Epithelial cell of alveolus of lung (primary cell): ENCODE measurements around the gene CHN2. TPM values are rescaled to one million over a fixed set of nuclear protein-coding genes. Genes with fewer than 3 reads are reported as not detected.

ENCODE experiments used
- total RNA-seq: library from RNA; depleted of rRNA; stranded (reverse); fragments of >200 nt; gene quantifications from 2 replicates; pipeline ENCODE4 v1.2.1, GENCODE V29; 2015

CHN2 gene
- 0.40 and 1.3 TPM in 2 replicates for total RNA-seq

DNA sequence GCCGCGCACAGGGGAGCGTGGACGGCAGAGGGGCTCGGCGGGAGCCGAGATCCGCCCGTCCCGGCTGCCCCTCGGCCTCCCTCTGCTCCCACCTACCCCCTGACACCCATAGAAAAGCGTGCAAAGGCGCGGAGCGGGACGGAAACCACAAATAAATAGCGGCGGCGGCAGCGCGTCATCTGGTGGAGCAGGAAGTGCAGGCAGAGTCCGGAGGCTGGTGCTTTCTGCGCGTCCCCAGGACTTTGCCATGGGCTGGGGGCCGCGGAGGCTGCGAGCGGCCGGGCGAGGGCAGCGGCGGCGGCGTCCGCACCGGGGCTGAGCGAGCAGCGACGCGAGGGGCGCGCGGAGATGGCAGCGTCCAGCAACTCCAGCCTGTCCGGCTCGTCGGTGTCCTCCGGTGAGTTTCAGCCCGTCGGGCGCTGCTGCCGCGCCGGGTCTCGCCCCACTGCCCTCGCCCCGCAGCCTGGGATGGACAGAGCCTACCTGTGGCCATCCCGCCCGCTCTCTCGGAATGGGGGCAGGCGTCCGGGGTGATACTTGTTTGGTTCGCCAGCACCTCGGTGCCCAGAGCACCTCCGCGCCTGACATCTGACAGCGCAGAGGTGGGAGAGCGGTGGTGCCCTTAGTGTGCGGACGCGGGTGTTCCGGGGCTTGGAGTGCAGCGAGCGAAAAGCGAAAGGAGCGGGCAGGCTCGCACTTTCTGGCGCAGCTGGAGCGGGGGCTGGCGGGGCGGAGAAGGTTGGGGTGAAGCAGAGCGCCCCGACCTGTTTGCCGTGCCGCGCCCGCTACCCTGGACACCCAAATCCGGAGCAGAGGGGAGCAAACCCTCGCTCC is at the start of gene CHN2:
Gene CHN2 (plus strand): TSS at position 182 of the 834 bp plus-strand sequence.

DNA sequence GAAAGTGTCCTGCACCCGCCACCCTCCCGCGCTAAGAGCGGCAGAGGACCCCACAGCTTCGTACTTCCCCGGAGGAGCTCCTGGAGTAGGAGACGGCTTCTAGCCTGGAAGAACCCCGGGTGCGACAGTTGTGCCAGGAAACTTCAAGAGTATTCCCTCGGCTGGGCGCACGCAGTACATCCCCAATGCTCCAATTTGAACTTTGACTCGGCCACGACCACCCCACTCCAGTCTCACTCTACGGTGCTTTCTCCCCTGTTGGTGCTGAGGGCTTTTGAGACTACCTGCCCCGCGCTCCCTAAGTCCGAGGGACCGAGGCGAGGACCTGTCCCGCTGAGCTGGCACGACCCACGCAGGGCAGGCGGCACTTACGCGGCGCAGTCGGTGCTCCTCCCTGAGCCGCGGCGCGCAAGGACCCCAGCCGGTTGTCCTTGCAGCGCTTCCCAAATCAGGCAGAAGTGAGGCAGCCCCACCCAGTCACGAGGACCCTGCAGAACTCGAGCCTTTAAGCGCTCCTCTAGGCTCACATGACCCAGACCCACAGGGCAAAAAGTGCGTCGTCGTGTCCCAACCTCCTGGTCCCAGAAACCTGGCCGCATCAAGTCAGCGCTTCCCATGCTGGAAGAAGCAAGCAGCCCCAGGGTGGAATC is 48.4 kb upstream of the CHN2 start, which contains the start of gene CPVL:
Gene CPVL (minus strand): TSS at position 481 of the 650 bp plus-strand sequence. CDS start 25,476 bp downstream, outside the sequence.

Other genes with a start within 250 kb of the CHN2 start
- 4.1 and 11.4 TPM in 2 replicates for gene TRIL, start 236.4 kb upstream of the CHN2 start, total RNA-seq
- 1.7 TPM in 1 of 2 replicates, not detected in the other for gene CPVL, start 48.2 kb upstream of the CHN2 start, total RNA-seq